GM21381 (cell line): Measurements from ENCODE around the gene MYL11.

Experiments used
- ATAC-seq: cut with Tn5 transposase; IDR thresholded peaks from one replicate; pipeline ENCODE4 v1.9.1; 2021; ENCODE audit warnings: mild to moderate bottlenecking, moderate library complexity; ENCODE audit not compliant: unreplicated experiment

The MYL11 gene

GRCh38 chr16:30353438-30354129, 21.0 kb upstream of the MYL11 start:
- no peak for ATAC-seq

- no peak for ATAC-seq
Measured at GRCh38 chr16:30354423-30355143, 20.0 kb upstream of the MYL11 start.

- peak; percentile 60 for ATAC-seq
Measured at GRCh38 chr16:30355144-30355953, 19.3 kb upstream of the MYL11 start, which contains the start of gene CD2BP2. Gene CD2BP2 (minus strand): TSS chr16:30355308. CDS start chr16:30354681, 627 bp downstream.

GRCh38 chr16:30355954-30356308, 18.7 kb upstream of the MYL11 start:
- ATAC-seq: no peak

GRCh38 chr16:30356401-30357084, 18.1 kb upstream of the MYL11 start:
- ATAC-seq: no peak

- no peak for ATAC-seq
Measured at GRCh38 chr16:30357085-30357714, 17.4 kb upstream of the MYL11 start.

- ATAC-seq: no peak
Measured at GRCh38 chr16:30357715-30358576, 16.7 kb upstream of the MYL11 start.

GRCh38 chr16:30358577-30358936, 16.0 kb upstream of the MYL11 start:
- no peak for ATAC-seq

- no peak for ATAC-seq
Measured at GRCh38 chr16:30358990-30359870, 15.4 kb upstream of the MYL11 start.

GRCh38 chr16:30359871-30360170, 14.8 kb upstream of the MYL11 start:
- ATAC-seq: no peak

- ATAC-seq: no peak
Measured at GRCh38 chr16:30361180-30361579, 13.4 kb upstream of the MYL11 start.

GRCh38 chr16:30365200-30365599, 9.4 kb upstream of the MYL11 start:
- no peak for ATAC-seq

GRCh38 chr16:30366511-30366910, 8.1 kb upstream of the MYL11 start:
- no peak for ATAC-seq

GRCh38 chr16:30367349-30368009, 7.1 kb upstream of the MYL11 start:
- no peak for ATAC-seq

- ATAC-seq: no peak
Measured at GRCh38 chr16:30368122-30368791, 6.3 kb upstream of the MYL11 start.

- no peak for ATAC-seq
Measured at GRCh38 chr16:30368792-30369090, 5.9 kb upstream of the MYL11 start.

GRCh38 chr16:30369091-30369937, 5.3 kb upstream of the MYL11 start:
- no peak for ATAC-seq
